ENCODE data around the gene MYLK4. TPM values are rescaled to one million over a fixed set of nuclear protein-coding genes. Genes with fewer than 3 reads are reported as not detected.

MYLK4 gene
- total and polyA plus RNA-seq, 8 donors: 0.52 to 1.8 (median 1.2) TPM

- no peak for ATAC-seq
- Histone ChIP-seq H3K27me3 (no peaks in the 10 kb centered on the region), H3K9me3 (no peaks in the 10 kb centered on the region), H3K27ac (no peak overlapping the region), H3K4me1 (peaks cover 10 to 47% of the 10 kb centered on the region in 2 donors), H3K4me3 (no peak overlapping the region), H3K36me3 (peaks cover 0 to 29% of the 10 kb centered on the region in 2 donors)
- DNase-seq: no peak
- no peak for TF ChIP-seq CTCF (IDR thresholded peaks at IDR 0.05)
- intact Hi-C loops (cut with DNase I): no loop called here
These were observed 22.1 kb upstream of the MYLK4 start for GRCh38 chr6:2772840-2773239.

GRCh38 chr6:2771079-2771478, 20.4 kb upstream of the MYLK4 start:
- DNase-seq: no peak
- no peaks in the 10 kb centered on the region for H3K27me3 ChIP-seq
- intact Hi-C loops (cut with DNase I): no loop called here
- no peaks in the 10 kb centered on the region for H3K9me3 ChIP-seq
- peak overlapping the region in 1 of 2 donors; percentile 18 for H3K27ac ChIP-seq
- peaks cover 14 to 62% of the 10 kb centered on the region in 2 donors for H3K4me1 ChIP-seq
- peaks cover 0 to 29% of the 10 kb centered on the region in 2 donors for H3K36me3 ChIP-seq
- no peak overlapping the region for H3K4me3 ChIP-seq
- ATAC-seq: no peak
- no peak for TF ChIP-seq CTCF (IDR thresholded peaks at IDR 0.05)

- Histone ChIP-seq H3K9me3 (no peaks in the 10 kb centered on the region), H3K27ac (peak overlapping the region; percentile 18 to 34), H3K36me3 (peaks cover 0 to 29% of the 10 kb centered on the region in 2 donors), H3K27me3 (no peaks in the 10 kb centered on the region), H3K4me1 (peaks cover 14 to 62% of the 10 kb centered on the region in 2 donors), H3K4me3 (peak overlapping the region in 1 of 2 donors; percentile 6)
- intact Hi-C loops (cut with DNase I): no loop called here
- no peak for TF ChIP-seq CTCF (IDR thresholded peaks at IDR 0.05)
- DNase-seq (no peak), ATAC-seq (no peak)
These were observed 19.4 kb upstream of the MYLK4 start for GRCh38 chr6:2770171-2770570.

- TF ChIP-seq CTCF (IDR thresholded peaks at IDR 0.05): no peak
- Histone ChIP-seq H3K27ac (peak overlapping the region in 1 of 2 donors; percentile 40), H3K4me1 (peaks cover 14 to 64% of the 10 kb centered on the region in 2 donors), H3K27me3 (no peaks in the 10 kb centered on the region), H3K9me3 (no peaks in the 10 kb centered on the region), H3K36me3 (peaks cover 0 to 14% of the 10 kb centered on the region in 2 donors), H3K4me3 (peak overlapping the region in 1 of 2 donors; percentile 89)
- DNase-seq (no peak), ATAC-seq (no peak)
- intact Hi-C loops (cut with DNase I): no loop called here
These were observed 18.0 kb upstream of the MYLK4 start for GRCh38 chr6:2768696-2769095.

- H3K27me3 ChIP-seq: no peaks in the 10 kb centered on the region
- H3K4me1 ChIP-seq: peaks cover 14 to 59% of the 10 kb centered on the region in 2 donors
- intact Hi-C loops (cut with DNase I): no loop called here
- H3K4me3 ChIP-seq: peak overlapping the region; percentile 5 to 89
- peak overlapping the region in 1 of 2 donors; percentile 37 for H3K27ac ChIP-seq
- no peak for TF ChIP-seq CTCF (IDR thresholded peaks at IDR 0.05)
- H3K9me3 ChIP-seq: no peaks in the 10 kb centered on the region
- peaks cover 0 to 6% of the 10 kb centered on the region in 2 donors for H3K36me3 ChIP-seq
- DNase-seq (no peak), ATAC-seq (no peak)
These were observed 17.2 kb upstream of the MYLK4 start for GRCh38 chr6:2767657-2768524.

Data from left lung (tissue), 10 donors.